Endothelial cell of umbilical vein (primary cell): Measurements from ENCODE around the gene GAA. TPM values are rescaled to one million over a fixed set of nuclear protein-coding genes. Genes with fewer than 3 reads are reported as not detected.

Source experiments
- BruUV-seq: library from RNA; stranded (reverse); fragments of 400-500 nt; replicated peaks from 2 replicates; lab custom pipeline; 2021; lab: Mats Ljungman, UMichigan
- CTCF ChIA-PET: fragments of 300-600, 350-600 bp; sonication (Branson Sonifier 250); formaldehyde crosslinking; loops from one replicate; lab custom pipeline; 2021; ENCODE audit warnings: antibody characterized with exemption, inconsistent platforms; lab: Charles Lee
- POLR2A ChIA-PET: fragments of 300-600, 350-600 bp; sonication (Branson Sonifier 250); formaldehyde crosslinking; loops from one replicate; lab custom pipeline; 2021; ENCODE audit warnings: antibody characterized with exemption, inconsistent platforms; lab: Charles Lee
- DNase-seq: peaks from one replicate; pipeline ENCODE4 v3.0.0-alpha.2; 2011; ENCODE audit warnings: low read depth, low spot score
- FAIRE-seq: peaks from 2 replicates; lab custom pipeline; 2011; peaks lifted over from hg19 to GRCh38; lab: Jason Lieb, UNC
- H2AFZ ChIP-seq: 2 replicates; pipeline ENCODE4 v1.6.0; 2012; ENCODE audit warnings: low read depth, low read length, control low read depth, inconsistent platforms
- H3K27ac ChIP-seq: 2 replicates; pipeline ENCODE4 v1.5.1; 2011; ENCODE audit warnings: low read depth, mild to moderate bottlenecking, control low read depth, low read length, moderate library complexity; ENCODE audit not compliant: insufficient read depth
- H3K27me3 ChIP-seq, 2 experiments: 2 replicates each; pipeline versions ENCODE4 v1.6.0 to v1.6.1; 2011; ENCODE audit warnings: low read length in 2 of 2, mixed read lengths in 1 of 2; ENCODE audit not compliant: control insufficient read depth in 2 of 2, insufficient read depth in 2 of 2
- H3K36me3 ChIP-seq, 2 experiments: 2 replicates in 1 of 2; 3 replicates in 1 of 2; pipeline ENCODE4 v1.5.1; 2011; ENCODE audit warnings: low read length in 2 of 2, mild to moderate bottlenecking in 1 of 2, moderate library complexity in 1 of 2; ENCODE audit not compliant: control insufficient read depth in 2 of 2, insufficient read depth in 2 of 2; ENCODE audit errors: extremely low read depth in 1 of 2
- H3K4me1 ChIP-seq: 3 replicates; pipeline ENCODE4 v1.5.1; 2011; ENCODE audit warnings: mild to moderate bottlenecking, low read length; ENCODE audit not compliant: control insufficient read depth, insufficient read depth; ENCODE audit errors: extremely low read depth
- H3K4me2 ChIP-seq: 2 replicates; pipeline ENCODE4 v1.6.1; 2011; ENCODE audit warnings: low read length, control low read depth, mixed read lengths; ENCODE audit not compliant: insufficient read depth
- H3K4me3 ChIP-seq, 3 experiments: fragments of 200-600 bp in 1 of 3; sonication (generic), shearing (Covaris generic) in 1 of 3; replicated peaks in 1 of 3; 2 replicates each; pipeline ENCODE4 v1.5.1; 2011 to 2016; ENCODE audit warnings: control low read depth in 3 of 3, low read length in 3 of 3, mild to moderate bottlenecking in 2 of 3, inconsistent platforms in 1 of 3, low read depth in 1 of 3, moderate library complexity in 1 of 3; ENCODE audit not compliant: insufficient read depth in 1 of 3
- H3K79me2 ChIP-seq: 2 replicates; pipeline ENCODE4 v1.6.0; 2012; ENCODE audit warnings: low read length, inconsistent platforms; ENCODE audit not compliant: control insufficient read depth, insufficient read depth
- H3K9ac ChIP-seq: replicated peaks from 2 replicates; pipeline ENCODE3; 2011; ENCODE audit warnings: low read length, control low read depth; ENCODE audit not compliant: insufficient read depth; ENCODE audit errors: extremely low read depth
- H3K9me1 ChIP-seq: replicated peaks from 3 replicates; pipeline ENCODE4 v1.6.0; 2011; ENCODE audit warnings: mild to moderate bottlenecking, low read length; ENCODE audit not compliant: control insufficient read depth, insufficient read depth; ENCODE audit errors: extremely low read depth
- H3K9me3 ChIP-seq: replicated peaks from 2 replicates; pipeline ENCODE4 v1.5.1; 2012; ENCODE audit warnings: low read length, inconsistent platforms; ENCODE audit not compliant: control insufficient read depth, insufficient read depth
- H4K20me1 ChIP-seq: replicated peaks from 2 replicates; pipeline ENCODE3; 2011; ENCODE audit warnings: mild to moderate bottlenecking, low read length; ENCODE audit not compliant: control insufficient read depth, insufficient read depth; ENCODE audit errors: extremely low read depth
- EZH2 ChIP-seq: IDR thresholded peaks from 2 replicates; pipeline ENCODE4 v1.6.1; 2012; ENCODE audit warnings: borderline replicate concordance, low read depth, mild to moderate bottlenecking, moderate library complexity, low read length, inconsistent platforms; ENCODE audit not compliant: severe bottlenecking
- FOS ChIP-seq: IDR thresholded peaks from 2 replicates; pipeline ENCODE4 v1.6.1; 2011; ENCODE audit warnings: mild to moderate bottlenecking, low read length, moderate library complexity, borderline replicate concordance; ENCODE audit not compliant: insufficient read depth
- GATA2 ChIP-seq: IDR thresholded peaks from 2 replicates; pipeline ENCODE4 v1.7.0; 2011; ENCODE audit warnings: low read depth, mild to moderate bottlenecking, moderate library complexity, mixed read lengths, low read length; ENCODE audit not compliant: insufficient read length, insufficient read depth
- JUN ChIP-seq: IDR thresholded peaks from 2 replicates; pipeline ENCODE4 v1.6.1; 2011; ENCODE audit warnings: borderline replicate concordance, low read depth; ENCODE audit not compliant: insufficient read length, insufficient read depth
- MYC ChIP-seq: IDR thresholded peaks from one replicate; pipeline ENCODE4 v1.6.1; 2011; ENCODE audit warnings: mild to moderate bottlenecking, low read depth, low read length
- POLR2A ChIP-seq: IDR thresholded peaks from 2 replicates; pipeline ENCODE4 v1.6.1; 2012; ENCODE audit warnings: low read depth, mild to moderate bottlenecking, control low read depth, low read length
- POLR2AphosphoS5 ChIP-seq: IDR thresholded peaks from 2 replicates; pipeline ENCODE4 v1.6.1; 2012; ENCODE audit warnings: low read depth, mild to moderate bottlenecking, control low read depth, low read length, moderate library complexity; ENCODE audit not compliant: insufficient read depth
- dilution Hi-C: fragments of 300-500 bp; cut with MboI; formaldehyde crosslinking; loops from one replicate; pipeline ENCODE4 v1.15.0; 2019; ENCODE audit warnings: low sequenced_read_pairs; ENCODE audit not compliant: extremely low pct_ligation_motif_present
- intact Hi-C: fragments of 100-400 bp; cut with micrococcal nuclease; formaldehyde crosslinking; loops from one replicate; pipeline ENCODE4 v1.10.0; 2022
- polyA plus RNA-seq, 4 experiments: library from polyadenylated mRNA; depleted of rRNA in 3 of 4; stranded (reverse) in 3 of 4; unstranded in 1 of 4; fragments of >200 nt; gene quantifications; 2 replicates each; pipeline versions ENCODE4 v1.2.1 to v1.2.3, GENCODE V29; 2011 to 2012; ENCODE audit warnings: missing spikeins in 1 of 4
- total RNA-seq: library from RNA; stranded (reverse); gene quantifications from 2 replicates; pipeline ENCODE4 v1.2.3, GENCODE V29; 2021
- TF ChIP-seq, protein P1 (sequence below): IDR thresholded peaks from 2 replicates; pipeline ENCODE4 v1.6.1; 2011; ENCODE audit not compliant: insufficient read depth, insufficient read length
- TF ChIP-seq, protein P2 (sequence below), 2 donors: IDR thresholded peaks; 1 replicate in 1 of 2; 2 replicates in 1 of 2; pipeline ENCODE4 v1.5.1; 2011; ENCODE audit warnings: low read length in 2 of 2, mild to moderate bottlenecking in 2 of 2, moderate library complexity in 2 of 2, control low read depth in 1 of 2, inconsistent platforms in 1 of 2, low read depth in 1 of 2; ENCODE audit not compliant: insufficient read depth in 1 of 2; ENCODE audit errors: extremely low read depth in 1 of 2

Gene GAA
- total and polyA plus RNA-seq, 2 donors (not counting 3 experiments of a cell fraction or from before 2014, with no cell fraction given) = 26.3 to 49.7 TPM

DNA sequence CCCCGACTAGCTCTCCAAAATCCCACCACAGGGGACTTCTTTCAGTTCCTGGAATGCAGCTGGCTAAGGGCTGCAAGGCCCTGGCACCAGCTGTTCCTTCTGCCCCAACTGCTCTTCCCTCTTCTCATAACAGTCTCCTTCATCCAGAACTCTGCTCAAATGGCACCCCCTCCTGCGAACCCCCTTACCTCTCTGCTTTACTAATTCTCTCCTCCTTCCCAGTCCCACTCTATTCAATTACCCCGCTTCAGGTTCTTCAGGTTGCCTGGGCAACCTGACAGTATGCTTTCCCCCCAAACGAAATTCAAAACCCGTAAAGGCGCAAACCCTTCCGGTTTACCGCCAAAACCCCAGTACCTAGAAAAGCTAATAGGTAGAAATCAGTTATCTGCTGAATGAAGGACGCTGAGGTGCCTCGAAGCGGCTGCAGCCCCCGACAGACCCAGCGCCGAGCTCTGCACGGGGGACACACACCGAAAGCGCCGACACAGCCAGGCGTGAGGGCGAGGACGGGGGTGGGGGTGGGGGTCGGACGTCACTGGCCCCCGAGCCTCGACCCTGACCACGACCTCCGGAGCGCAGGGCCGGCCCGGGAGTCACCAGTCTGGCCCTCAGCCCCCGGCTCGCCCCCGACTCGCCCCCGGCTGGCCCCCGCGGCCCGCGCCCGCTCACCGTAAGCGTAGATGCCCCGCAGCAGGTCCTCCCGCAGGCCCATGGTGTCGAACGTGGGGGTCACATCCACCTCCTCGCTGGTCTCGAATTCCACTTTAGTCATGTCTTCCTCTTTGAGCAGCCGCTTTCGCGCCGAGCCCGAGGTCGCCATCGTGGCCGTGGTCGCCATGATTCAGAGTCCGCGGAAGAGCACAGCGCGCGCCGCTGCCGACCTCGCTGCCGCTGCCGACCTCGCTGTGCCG lies 45.0 kb downstream of the GAA start:
- H3K4me2 ChIP-seq = peak overlapping the region; percentile 86
- CTCF ChIA-PET = interaction anchor here (0.9 to 1.5 kb wide), 7 partner anchors 22 to 140 kb away, joined by 3 to 7 read pairs (median 4); partner anchors contain the start of gene GAA
- FAIRE-seq (peak; percentile 59), DNase-seq (peak; percentile 27)
- H3K9me3 ChIP-seq = no peaks in the 10 kb centered on the region
- peak overlapping the region; percentile 61 for H3K9ac ChIP-seq
- dilution Hi-C loops (no loop called here), intact Hi-C loops (loop anchor here (1.0 to 5.0 kb wide), 5 partner anchors 32 to 116 kb away; partner anchors contain the start of genes CCDC40 and RNF213)
- H3K9me1 ChIP-seq = no peaks in the 10 kb centered on the region
- peaks cover 2% of the 10 kb centered on the region for H4K20me1 ChIP-seq
- peak overlapping the region; percentile 61 to 76 (median 68) for H3K4me3 ChIP-seq
- BruUV-seq = no TSS peak
- peak overlapping the region; percentile 8 for H3K27ac ChIP-seq
- TF ChIP-seq POLR2A (no peak), MYC (no peak), POLR2AphosphoS5 (no peak), JUN (no peak), GATA2 (no peak), FOS (no peak), EZH2 (no peak)
- TF ChIP-seq, protein P1, sequence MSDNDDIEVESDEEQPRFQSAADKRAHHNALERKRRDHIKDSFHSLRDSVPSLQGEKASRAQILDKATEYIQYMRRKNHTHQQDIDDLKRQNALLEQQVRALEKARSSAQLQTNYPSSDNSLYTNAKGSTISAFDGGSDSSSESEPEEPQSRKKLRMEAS = no peak
- TF ChIP-seq, protein P2, sequence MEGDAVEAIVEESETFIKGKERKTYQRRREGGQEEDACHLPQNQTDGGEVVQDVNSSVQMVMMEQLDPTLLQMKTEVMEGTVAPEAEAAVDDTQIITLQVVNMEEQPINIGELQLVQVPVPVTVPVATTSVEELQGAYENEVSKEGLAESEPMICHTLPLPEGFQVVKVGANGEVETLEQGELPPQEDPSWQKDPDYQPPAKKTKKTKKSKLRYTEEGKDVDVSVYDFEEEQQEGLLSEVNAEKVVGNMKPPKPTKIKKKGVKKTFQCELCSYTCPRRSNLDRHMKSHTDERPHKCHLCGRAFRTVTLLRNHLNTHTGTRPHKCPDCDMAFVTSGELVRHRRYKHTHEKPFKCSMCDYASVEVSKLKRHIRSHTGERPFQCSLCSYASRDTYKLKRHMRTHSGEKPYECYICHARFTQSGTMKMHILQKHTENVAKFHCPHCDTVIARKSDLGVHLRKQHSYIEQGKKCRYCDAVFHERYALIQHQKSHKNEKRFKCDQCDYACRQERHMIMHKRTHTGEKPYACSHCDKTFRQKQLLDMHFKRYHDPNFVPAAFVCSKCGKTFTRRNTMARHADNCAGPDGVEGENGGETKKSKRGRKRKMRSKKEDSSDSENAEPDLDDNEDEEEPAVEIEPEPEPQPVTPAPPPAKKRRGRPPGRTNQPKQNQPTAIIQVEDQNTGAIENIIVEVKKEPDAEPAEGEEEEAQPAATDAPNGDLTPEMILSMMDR (IDR thresholded peaks at IDR 0.05; ENCODE audit: extremely low read depth in 1 of 2, insufficient read depth in 1 of 2, low read depth in 1 of 2, low read length in 2 of 2) = no peak
- peaks cover 17% of the 10 kb centered on the region for H3K4me1 ChIP-seq
- H3K79me2 ChIP-seq = peaks cover 42% of the 10 kb centered on the region
- POLR2A ChIA-PET = interaction anchor here (0.6 to 1.6 kb wide), 5 partner anchors 10 to 249 kb away, joined by 3 to 7 read pairs (median 4); partner anchors contain the start of gene GAA
- H2AFZ ChIP-seq = peak overlapping the region; percentile 10
- H3K36me3 ChIP-seq = peaks cover 4 to 12% of the 10 kb centered on the region in 2 experiments
- H3K27me3 ChIP-seq = no peaks in the 10 kb centered on the region
